Hepatocyte (in vitro differentiated cells): ENCODE data around the gene NEU4.

Experiments used
- EZH2phosphoT487 ChIP-seq: fragments of 200-600 bp; sonication (generic); IDR thresholded peaks from one replicate; pipeline ENCODE4 v1.6.1; 2018; ENCODE audit warnings: antibody characterized with exemption, mild to moderate bottlenecking, low read depth, moderate library complexity; ENCODE audit not compliant: unreplicated experiment, severe bottlenecking
- TF ChIP-seq, protein P1 (sequence below): fragments of 200-600 bp; sonication (generic); IDR thresholded peaks from 2 replicates; pipeline ENCODE4 v1.5.1; 2016; ENCODE audit warnings: antibody characterized with exemption, mild to moderate bottlenecking; ENCODE audit not compliant: poor library complexity

- TF ChIP-seq, protein P1, sequence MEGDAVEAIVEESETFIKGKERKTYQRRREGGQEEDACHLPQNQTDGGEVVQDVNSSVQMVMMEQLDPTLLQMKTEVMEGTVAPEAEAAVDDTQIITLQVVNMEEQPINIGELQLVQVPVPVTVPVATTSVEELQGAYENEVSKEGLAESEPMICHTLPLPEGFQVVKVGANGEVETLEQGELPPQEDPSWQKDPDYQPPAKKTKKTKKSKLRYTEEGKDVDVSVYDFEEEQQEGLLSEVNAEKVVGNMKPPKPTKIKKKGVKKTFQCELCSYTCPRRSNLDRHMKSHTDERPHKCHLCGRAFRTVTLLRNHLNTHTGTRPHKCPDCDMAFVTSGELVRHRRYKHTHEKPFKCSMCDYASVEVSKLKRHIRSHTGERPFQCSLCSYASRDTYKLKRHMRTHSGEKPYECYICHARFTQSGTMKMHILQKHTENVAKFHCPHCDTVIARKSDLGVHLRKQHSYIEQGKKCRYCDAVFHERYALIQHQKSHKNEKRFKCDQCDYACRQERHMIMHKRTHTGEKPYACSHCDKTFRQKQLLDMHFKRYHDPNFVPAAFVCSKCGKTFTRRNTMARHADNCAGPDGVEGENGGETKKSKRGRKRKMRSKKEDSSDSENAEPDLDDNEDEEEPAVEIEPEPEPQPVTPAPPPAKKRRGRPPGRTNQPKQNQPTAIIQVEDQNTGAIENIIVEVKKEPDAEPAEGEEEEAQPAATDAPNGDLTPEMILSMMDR: no peak
- no peak for TF ChIP-seq EZH2phosphoT487
Observed at GRCh38 chr2:241822264-241822623, 13.3 kb downstream of the NEU4 start.
